Esophagus squamous epithelium (tissue), 4 donors: ENCODE data around the gene RABGGTA.

Experiments used
- CTCF ChIP-seq, 6 experiments: fragments of 450-650 bp in 4 of 6; fragments of 200-600 bp in 2 of 6; sonication (generic) in 2 of 6; IDR thresholded peaks; one replicate each; pipeline ENCODE4 v1.5.1; 2016 to 2019; ENCODE audit warnings: antibody characterized with exemption in 6 of 6, mild to moderate bottlenecking in 4 of 6, moderate library complexity in 4 of 6
- POLR2A ChIP-seq, 4 donors: fragments of 450-650 bp; IDR thresholded peaks; one replicate each; pipeline ENCODE4 v1.6.1; 2017; ENCODE audit warnings: antibody characterized with exemption in 4 of 4, mild to moderate bottlenecking in 4 of 4, moderate library complexity in 3 of 4

GRCh38 chr14:24283796-24284460 lies 12.5 kb upstream of the RABGGTA start:
- TF ChIP-seq CTCF (IDR thresholded peaks at IDR 0.05) (no peak), POLR2A (IDR thresholded peaks at IDR 0.05) (no peak)
